Measurements from ENCODE around the gene CD151.

The CD151 gene

DNA sequence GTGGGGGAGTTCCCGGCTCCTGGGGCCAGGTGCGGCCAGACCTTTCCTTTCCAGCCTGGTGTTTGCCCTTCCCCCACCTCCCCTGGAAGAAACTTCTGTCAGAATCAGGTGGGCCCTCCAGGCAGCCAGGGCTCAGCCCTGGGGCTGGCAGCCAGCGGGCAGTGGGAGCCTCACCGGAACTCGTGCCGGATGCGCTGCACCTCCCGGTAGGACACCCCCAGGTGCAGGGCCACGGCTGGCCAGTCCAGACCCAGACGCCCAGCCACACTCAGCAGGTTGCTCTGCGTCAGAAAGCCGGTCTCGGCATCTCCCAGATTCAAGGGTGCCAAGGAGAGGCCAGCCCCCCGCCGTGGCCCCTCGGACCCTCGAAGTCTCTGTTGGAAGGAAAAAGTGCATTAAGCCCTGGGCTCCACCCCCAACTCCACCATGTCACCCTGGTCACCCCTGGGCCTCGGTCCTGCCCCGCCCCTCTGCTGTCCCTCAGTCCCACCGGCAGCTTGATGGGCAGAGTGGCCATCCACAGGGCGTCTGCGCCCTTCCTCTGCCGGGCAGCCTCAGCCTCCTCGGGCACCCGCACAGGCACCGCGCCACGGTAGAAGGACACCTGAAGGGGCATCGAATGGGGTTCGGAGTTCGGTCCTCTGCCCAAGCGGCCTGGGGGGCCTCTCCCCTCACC, 33.0 kb upstream of the CD151 start:
- Histone ChIP-seq H3K27ac (ENCODE audit: low read depth, low read length, poor library complexity, severe bottlenecking) (no peak overlapping the region), H3K9me3 (ENCODE audit: low read length) (no peaks in the 10 kb centered on the region), H3K9ac (ENCODE audit: low read length) (no peak overlapping the region), H3K79me2 (ENCODE audit: insufficient read depth, low read length) (no peaks in the 10 kb centered on the region), H3K36me3 (ENCODE audit: insufficient read depth, low read length) (peaks cover 38% of the 10 kb centered on the region), H3K27me3 (ENCODE audit: insufficient read depth, low read length) (no peaks in the 10 kb centered on the region), H3K4me3 (ENCODE audit: low read depth, low read length, poor library complexity, severe bottlenecking) (no peak overlapping the region), H3K4me2 (ENCODE audit: low read length) (no peak overlapping the region), H3K9me2 (ENCODE audit: low read depth, low read length) (no peaks in the 10 kb centered on the region), H4K20me1 (ENCODE audit: insufficient read depth, low read length) (no peaks in the 10 kb centered on the region), H3K4me1 (ENCODE audit: insufficient read depth, low read length, severe bottlenecking) (peaks cover 38% of the 10 kb centered on the region), H3F3A (ENCODE audit: insufficient read depth, low read length) (no peaks in the 10 kb centered on the region), H2AFZ (ENCODE audit: low read length) (no peak overlapping the region)
- TF ChIP-seq CTCF (IDR thresholded peaks at IDR 0.05; ENCODE audit: low read length) (no peak), EZH2 (IDR thresholded peaks at IDR 0.05; ENCODE audit: borderline replicate concordance, low read length) (no peak)

- TF ChIP-seq EZH2 (IDR thresholded peaks at IDR 0.05; ENCODE audit: borderline replicate concordance, low read length) (no peak), CTCF (IDR thresholded peaks at IDR 0.05; ENCODE audit: low read length) (no peak)
- H3F3A ChIP-seq (ENCODE audit: insufficient read depth, low read length) = no peaks in the 10 kb centered on the region
- no peak overlapping the region for H3K27ac ChIP-seq (ENCODE audit: low read depth, low read length, poor library complexity, severe bottlenecking)
- H3K4me1 ChIP-seq (ENCODE audit: insufficient read depth, low read length, severe bottlenecking) = peaks cover 34% of the 10 kb centered on the region
- H2AFZ ChIP-seq (ENCODE audit: low read length) = no peak overlapping the region
- H3K4me3 ChIP-seq (ENCODE audit: low read depth, low read length, poor library complexity, severe bottlenecking) = no peak overlapping the region
- no peak overlapping the region for H3K9ac ChIP-seq (ENCODE audit: low read length)
- no peaks in the 10 kb centered on the region for H3K27me3 ChIP-seq (ENCODE audit: insufficient read depth, low read length)
- H3K79me2 ChIP-seq (ENCODE audit: insufficient read depth, low read length) = no peaks in the 10 kb centered on the region
- no peaks in the 10 kb centered on the region for H3K9me3 ChIP-seq (ENCODE audit: low read length)
- H3K9me2 ChIP-seq (ENCODE audit: low read depth, low read length) = no peaks in the 10 kb centered on the region
- H4K20me1 ChIP-seq (ENCODE audit: insufficient read depth, low read length) = no peaks in the 10 kb centered on the region
- no peak overlapping the region for H3K4me2 ChIP-seq (ENCODE audit: low read length)
- peaks cover 38% of the 10 kb centered on the region for H3K36me3 ChIP-seq (ENCODE audit: insufficient read depth, low read length)
Observed at GRCh38 chr11:800473-800872, 32.3 kb upstream of the CD151 start.

DNA sequence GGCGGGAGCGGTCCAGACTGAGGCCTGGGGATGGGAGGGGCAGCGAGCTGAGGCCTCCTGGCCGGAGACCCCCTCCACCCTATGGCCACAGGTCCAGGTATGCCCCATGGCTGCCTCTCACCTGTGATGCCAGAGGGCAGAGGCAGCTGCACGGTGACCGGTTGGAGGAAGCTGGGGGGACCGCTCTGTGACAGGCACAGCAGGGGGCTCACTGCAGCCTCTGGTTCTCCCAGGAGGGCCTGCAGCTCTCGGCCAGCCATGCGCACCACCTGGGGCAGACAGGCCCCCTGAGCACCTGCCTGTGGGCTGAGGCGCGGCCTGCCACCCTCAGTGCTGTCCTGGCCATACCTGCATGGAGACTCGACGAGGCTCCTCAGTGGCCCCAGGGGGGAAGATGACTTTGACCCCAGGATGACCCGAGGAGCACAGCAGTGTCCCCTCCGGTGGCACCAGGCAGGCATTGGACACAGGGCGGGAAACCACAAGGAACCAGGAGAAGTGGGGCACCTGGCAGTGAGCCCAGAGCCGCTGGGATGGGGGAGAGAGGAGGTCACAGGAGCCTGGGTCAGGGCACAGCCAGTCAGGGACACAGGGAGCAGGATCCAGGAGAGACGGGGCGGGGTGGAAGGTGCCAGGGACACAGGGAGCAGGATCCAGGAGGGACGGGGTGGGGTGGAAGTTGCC, 31.5 kb upstream of the CD151 start:
- no peak overlapping the region for H3K9ac ChIP-seq (ENCODE audit: low read length)
- no peaks in the 10 kb centered on the region for H3K9me2 ChIP-seq (ENCODE audit: low read depth, low read length)
- no peaks in the 10 kb centered on the region for H3K79me2 ChIP-seq (ENCODE audit: insufficient read depth, low read length)
- H3K4me2 ChIP-seq (ENCODE audit: low read length) = no peak overlapping the region
- H3K4me3 ChIP-seq (ENCODE audit: low read depth, low read length, poor library complexity, severe bottlenecking) = no peak overlapping the region
- H3K27me3 ChIP-seq (ENCODE audit: insufficient read depth, low read length) = no peaks in the 10 kb centered on the region
- TF ChIP-seq CTCF (IDR thresholded peaks at IDR 0.05; ENCODE audit: low read length) (no peak), EZH2 (IDR thresholded peaks at IDR 0.05; ENCODE audit: borderline replicate concordance, low read length) (no peak)
- no peak overlapping the region for H2AFZ ChIP-seq (ENCODE audit: low read length)
- no peaks in the 10 kb centered on the region for H3K9me3 ChIP-seq (ENCODE audit: low read length)
- H4K20me1 ChIP-seq (ENCODE audit: insufficient read depth, low read length) = no peaks in the 10 kb centered on the region
- peaks cover 36% of the 10 kb centered on the region for H3K4me1 ChIP-seq (ENCODE audit: insufficient read depth, low read length, severe bottlenecking)
- H3K27ac ChIP-seq (ENCODE audit: low read depth, low read length, poor library complexity, severe bottlenecking) = no peak overlapping the region
- H3K36me3 ChIP-seq (ENCODE audit: insufficient read depth, low read length) = peaks cover 38% of the 10 kb centered on the region
- H3F3A ChIP-seq (ENCODE audit: insufficient read depth, low read length) = no peaks in the 10 kb centered on the region
